Thymus (tissue), 11 donors: ENCODE results near the gene POU2F3. TPM values are rescaled to one million over a fixed set of nuclear protein-coding genes. Genes with fewer than 3 reads are reported as not detected.
A peak's percentile ranks its signal among the peaks of the same experiment; 100 is the strongest.

ENCODE experiments used
- DNase-seq, 9 donors: peaks; one replicate each; pipeline ENCODE4 v3.0.0-alpha.2; 2013; ENCODE audit warnings: low spot score in 9 of 9, low read depth in 6 of 9, missing footprints in 1 of 9
- H3K27ac ChIP-seq, 2 donors: one replicate each; pipeline ENCODE4 v1.5.1; 2013; ENCODE audit warnings: control low read depth in 1 of 2, low read depth in 1 of 2, low read length in 1 of 2, mild to moderate bottlenecking in 1 of 2, moderate library complexity in 1 of 2
- H3K27me3 ChIP-seq, 2 donors: one replicate each; pipeline ENCODE4 v1.5.1; 2013; ENCODE audit warnings: low read length in 1 of 2; ENCODE audit not compliant: control insufficient read depth in 2 of 2, insufficient read depth in 1 of 2
- H3K36me3 ChIP-seq, 2 donors: one replicate each; pipeline ENCODE4 v1.5.1; 2013; ENCODE audit warnings: low read length in 1 of 2, mild to moderate bottlenecking in 1 of 2, moderate library complexity in 1 of 2; ENCODE audit not compliant: control insufficient read depth in 2 of 2, insufficient read depth in 2 of 2
- H3K4me1 ChIP-seq, 2 donors: one replicate each; pipeline ENCODE4 v1.5.1; 2013; ENCODE audit warnings: low read length in 2 of 2; ENCODE audit not compliant: control insufficient read depth in 2 of 2, insufficient read depth in 2 of 2
- H3K4me3 ChIP-seq, 2 donors: one replicate each; pipeline ENCODE4 v1.5.1; 2013; ENCODE audit warnings: low read length in 2 of 2, control low read depth in 1 of 2, mild to moderate bottlenecking in 1 of 2
- H3K9me3 ChIP-seq, 2 donors: one replicate each; pipeline ENCODE4 v1.5.1; 2013; ENCODE audit warnings: low read length in 1 of 2, mild to moderate bottlenecking in 1 of 2; ENCODE audit not compliant: control insufficient read depth in 2 of 2, insufficient read depth in 1 of 2
- WGBS: extraction: QIAGEN DNeasy Blood & Tissue Kit; methylation state at CpG from one replicate; pipeline ENCODE4 v1.1.7; 2013; 5-methylcytosine and 5-hydroxymethylcytosine counted together
- polyA plus RNA-seq: library from polyadenylated mRNA; stranded (reverse); fragments of 200-250 nt; gene quantifications from one replicate; pipeline ENCODE4 v1.2.3, GENCODE V29; 2013
- total RNA-seq: library from RNA; stranded (reverse); fragments of 120-200 nt; gene quantifications from one replicate; pipeline ENCODE4 v1.2.4, GENCODE V29; 2013
- donor health status: healthy.

Gene POU2F3
- total and polyA plus RNA-seq, 2 donors = 0.19 to 2.0 TPM

DNA sequence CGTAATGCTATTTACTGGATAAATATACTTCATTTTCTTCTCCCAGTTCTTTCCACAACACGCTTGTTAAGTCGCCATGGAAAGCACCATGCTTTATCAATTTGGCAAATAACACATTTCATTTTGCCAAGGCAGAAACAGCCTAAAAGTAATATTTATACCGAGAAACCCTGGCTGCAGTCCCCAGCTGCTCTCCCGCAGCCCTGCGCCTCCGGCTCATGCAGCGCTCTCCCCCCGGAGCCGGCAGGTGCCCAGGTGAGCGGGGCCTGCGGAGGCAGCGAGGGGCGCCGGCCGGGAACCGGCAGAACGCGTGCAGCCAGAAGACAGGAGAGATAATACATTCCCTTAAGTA, 95.6 kb downstream of the POU2F3 start:
- no peak for DNase-seq
- peak overlapping the region; percentile 42 to 77 for H3K4me3 ChIP-seq
- no peaks in the 10 kb centered on the region for H3K9me3 ChIP-seq
- H3K27me3 ChIP-seq = peaks cover 44 to 67% of the 10 kb centered on the region in 2 donors
- H3K27ac ChIP-seq = peak overlapping the region; percentile 75
- WGBS = 2% methylated on average over 19 of the region's 19 CpGs
- H3K4me1 ChIP-seq = peaks cover 4 to 8% of the 10 kb centered on the region in 2 donors
- H3K36me3 ChIP-seq = no peaks in the 10 kb centered on the region

DNA sequence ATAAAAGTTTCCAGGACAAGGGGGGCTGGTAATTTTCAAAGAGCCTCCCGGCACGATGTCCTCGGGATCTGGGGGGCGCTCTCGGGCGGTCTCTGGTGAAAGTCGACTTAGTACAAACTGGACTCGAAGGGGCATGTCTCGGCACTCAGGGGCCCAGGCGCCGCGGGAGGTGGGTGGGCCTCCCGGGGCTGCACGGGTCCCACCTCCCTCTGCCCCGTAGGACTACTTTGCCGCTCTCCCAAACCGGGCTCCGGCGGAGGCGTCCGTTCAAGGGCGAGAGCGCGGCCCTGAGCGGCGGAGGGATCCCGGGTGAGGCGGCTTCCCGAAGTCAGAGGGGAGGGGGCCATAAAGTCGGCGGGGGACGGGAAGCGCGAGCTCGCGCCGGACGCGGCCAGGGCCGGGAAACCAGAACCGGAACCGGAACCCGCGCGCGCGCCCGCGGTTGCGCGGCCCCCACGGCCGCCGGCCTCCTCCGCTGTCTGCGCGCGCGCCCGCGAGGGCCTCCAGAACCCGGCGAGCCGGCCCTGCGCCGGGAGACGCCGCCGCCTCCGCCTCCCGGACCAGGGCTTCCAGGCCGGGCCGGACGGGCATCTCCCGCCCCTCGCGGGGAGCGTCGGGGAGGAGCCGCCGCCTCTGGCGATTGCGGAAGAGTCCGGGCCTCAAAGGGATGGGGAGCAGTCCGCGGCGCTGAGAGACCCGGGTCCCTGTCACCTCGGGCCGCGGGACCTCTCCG, 96.1 kb downstream of the POU2F3 start, which contains the start of gene ARHGEF12:
Gene ARHGEF12 (plus strand): TSS at position 506 of the 733 bp plus-strand sequence. CDS start 831 bp downstream, outside the sequence.
- WGBS = under 1% methylated on average over 92 of the region's 92 CpGs
- Histone ChIP-seq H3K36me3 (no peaks in the 10 kb centered on the region), H3K4me3 (peak within 1 kb of the TSS; percentile 46 to 77), H3K27me3 (peaks cover 46 to 72% of the 10 kb centered on the region in 2 donors), H3K9me3 (no peaks in the 10 kb centered on the region), H3K27ac (peak within 1 kb of the TSS; percentile 75 to 76), H3K4me1 (peaks cover 4 to 8% of the 10 kb centered on the region in 2 donors)
- peak in 6 of 9 donors; percentile 24 to 75 (median 57) for DNase-seq

DNA sequence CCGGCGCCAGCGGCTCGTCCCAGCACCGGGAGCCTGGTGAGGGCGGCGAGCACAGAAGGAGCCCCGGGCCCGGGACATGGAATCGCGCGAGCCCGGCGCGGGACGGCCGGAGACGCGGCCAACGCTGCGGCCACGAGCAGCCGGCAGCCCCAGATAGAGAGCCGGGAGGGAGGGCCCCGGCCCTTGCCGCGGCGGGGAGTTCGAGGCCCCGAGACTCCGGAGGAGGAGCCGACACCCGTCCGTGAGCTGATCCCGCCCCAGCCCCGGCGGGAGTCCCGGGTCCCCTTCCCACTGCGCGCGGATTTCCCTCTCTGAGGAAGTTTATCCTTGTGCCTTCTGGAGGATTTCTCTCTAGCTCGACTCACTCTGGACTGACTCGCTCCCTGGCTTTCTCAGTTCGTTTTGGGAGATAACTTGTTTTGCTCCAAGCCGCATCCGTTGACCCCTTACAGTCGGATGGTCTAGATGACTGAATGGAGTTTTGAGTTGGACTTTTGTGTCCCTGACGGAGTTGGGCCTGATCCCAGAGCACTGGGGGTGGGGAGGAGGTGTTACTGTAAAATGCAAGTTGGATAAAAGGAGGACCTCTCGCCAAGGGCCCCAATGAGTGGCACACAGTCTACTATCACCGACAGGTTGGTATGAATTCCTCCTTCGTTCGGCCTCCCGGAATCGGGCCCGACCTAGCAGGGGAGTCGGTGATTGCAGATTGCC, 96.9 kb downstream of the POU2F3 start:
- Histone ChIP-seq H3K4me3 (peak overlapping the region; percentile 46 to 77), H3K4me1 (peaks cover 4 to 8% of the 10 kb centered on the region in 2 donors), H3K36me3 (no peaks in the 10 kb centered on the region), H3K27ac (peak overlapping the region; percentile 60 to 76), H3K27me3 (peaks cover 51 to 76% of the 10 kb centered on the region in 2 donors), H3K9me3 (no peaks in the 10 kb centered on the region)
- WGBS = 1% methylated on average over 56 of the region's 56 CpGs
- no peak for DNase-seq

DNA sequence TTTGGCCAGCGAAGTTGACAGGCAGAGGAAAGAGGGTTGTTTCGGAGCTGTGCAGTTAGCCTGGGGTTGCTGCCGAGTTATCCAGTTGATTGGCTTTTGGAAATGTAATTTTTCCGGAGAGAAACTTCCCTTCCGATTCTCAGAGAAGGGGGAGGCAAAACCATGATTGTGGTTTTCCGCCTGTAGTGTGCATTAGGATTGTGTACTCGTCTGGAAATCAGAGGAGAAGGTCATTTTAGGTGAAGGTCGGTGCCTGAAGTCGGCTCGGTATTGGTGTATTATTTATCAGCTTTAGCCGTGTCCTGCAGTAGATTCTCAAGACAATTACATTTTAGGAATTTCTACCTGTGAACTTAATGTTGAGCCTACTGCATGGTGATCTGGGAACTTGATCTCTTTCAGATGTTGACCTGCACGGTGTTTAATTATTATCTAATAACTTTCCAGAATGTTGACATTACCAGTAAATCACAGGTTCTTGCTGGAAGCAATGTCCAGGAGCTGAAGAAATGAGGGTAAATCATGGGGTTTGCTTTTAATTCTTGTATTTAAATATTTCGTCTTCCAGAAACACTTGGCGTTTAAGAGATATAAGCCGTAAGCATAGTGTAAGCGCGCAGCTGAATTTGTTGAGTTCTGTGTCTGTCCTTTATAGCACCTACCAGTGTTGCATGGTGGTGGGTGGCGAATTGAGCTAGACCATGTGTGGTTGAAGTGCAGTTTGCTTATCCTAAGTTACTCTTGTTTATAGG, 97.6 kb downstream of the POU2F3 start:
- Histone ChIP-seq H3K27me3 (peaks cover 53 to 83% of the 10 kb centered on the region in 2 donors), H3K36me3 (no peaks in the 10 kb centered on the region)
- 36% methylated on average over 18 of the region's 18 CpGs for WGBS

DNA sequence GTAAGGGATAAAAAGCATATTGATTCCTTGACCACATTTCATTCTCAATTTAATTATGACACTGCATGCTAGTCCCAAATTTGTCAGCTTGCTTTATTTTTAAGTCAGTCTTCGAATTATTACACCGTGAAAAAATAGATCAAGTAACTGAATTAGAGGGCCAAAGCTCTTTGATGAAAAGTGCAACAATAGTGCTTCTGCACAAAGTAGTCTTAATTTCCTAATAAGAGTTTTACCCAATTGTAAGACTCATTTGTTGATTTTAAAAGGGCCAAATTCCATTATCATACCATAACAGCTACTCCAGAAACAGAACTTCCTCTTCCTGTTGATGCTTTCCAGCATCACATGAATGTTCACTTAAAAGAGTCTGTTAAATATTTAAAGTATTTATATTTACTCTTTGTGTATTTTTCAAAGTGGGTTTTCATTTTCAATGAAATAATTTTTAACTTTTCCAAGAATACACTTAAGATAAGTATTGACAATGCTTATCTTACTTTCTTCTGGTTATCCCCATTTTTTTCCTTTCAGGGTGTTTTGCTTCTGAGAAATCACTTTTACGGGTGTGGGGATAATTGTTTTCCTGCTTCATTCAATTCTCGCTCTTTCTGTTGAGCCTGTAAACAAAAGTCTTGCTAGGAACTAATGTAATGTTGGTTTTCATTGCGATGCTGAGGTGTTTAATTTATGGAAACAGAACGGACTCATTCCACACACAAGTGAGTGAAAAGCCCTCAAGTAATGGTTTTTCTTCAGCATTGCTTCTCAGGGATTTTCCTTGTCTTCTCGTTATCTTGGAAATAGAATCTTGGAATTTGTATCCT, 98.4 kb downstream of the POU2F3 start:
- Histone ChIP-seq H3K4me1 (peaks cover 4 to 8% of the 10 kb centered on the region in 2 donors), H3K27ac (no peak overlapping the region), H3K9me3 (no peaks in the 10 kb centered on the region), H3K4me3 (peak overlapping the region; percentile 13 to 46), H3K36me3 (no peaks in the 10 kb centered on the region), H3K27me3 (peaks cover 55 to 86% of the 10 kb centered on the region in 2 donors)
- no peak for DNase-seq
- WGBS = 88% methylated on average over 7 of the region's 7 CpGs

More for the DNA sequence above, 97.6 kb downstream of the POU2F3 start:
- no peaks in the 10 kb centered on the region for H3K9me3 ChIP-seq
- H3K4me1 ChIP-seq = peaks cover 4 to 8% of the 10 kb centered on the region in 2 donors
- H3K27ac ChIP-seq = peak overlapping the region in 1 of 2 donors; percentile 24
- DNase-seq = no peak
- peak overlapping the region; percentile 46 to 77 for H3K4me3 ChIP-seq

DNA sequence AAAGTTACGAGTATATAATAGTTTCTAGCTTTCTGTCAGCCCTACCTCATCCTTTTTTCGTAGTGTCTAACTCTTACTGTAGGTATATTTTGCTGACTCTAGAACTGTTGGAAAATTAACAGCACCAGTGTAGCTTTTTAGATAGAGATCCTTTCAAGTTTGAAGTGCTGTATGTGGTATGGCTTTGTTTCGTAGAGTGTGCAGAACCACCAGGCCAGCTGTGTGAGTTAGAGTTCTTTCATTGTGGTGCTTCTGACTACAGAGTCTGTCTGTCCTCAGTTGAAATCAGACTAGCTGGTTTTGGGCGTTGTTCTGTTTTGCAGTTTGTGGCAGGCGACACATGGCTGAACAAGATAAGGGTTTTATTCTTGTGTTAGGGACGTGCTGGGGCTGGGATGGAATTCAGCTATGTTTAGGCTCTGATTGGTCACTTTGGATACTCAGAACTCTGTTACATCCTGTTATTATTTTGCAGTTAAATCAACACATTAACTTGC, 99.5 kb downstream of the POU2F3 start:
- peak in 1 of 9 donors; percentile 34 for DNase-seq
- Histone ChIP-seq H3K9me3 (no peaks in the 10 kb centered on the region), H3K27me3 (peaks cover 53 to 80% of the 10 kb centered on the region in 2 donors), H3K36me3 (no peaks in the 10 kb centered on the region), H3K27ac (no peak overlapping the region), H3K4me1 (peaks cover 7 to 8% of the 10 kb centered on the region in 2 donors), H3K4me3 (no peak overlapping the region)
- WGBS = 42% methylated on average over 6 of the region's 6 CpGs

DNA sequence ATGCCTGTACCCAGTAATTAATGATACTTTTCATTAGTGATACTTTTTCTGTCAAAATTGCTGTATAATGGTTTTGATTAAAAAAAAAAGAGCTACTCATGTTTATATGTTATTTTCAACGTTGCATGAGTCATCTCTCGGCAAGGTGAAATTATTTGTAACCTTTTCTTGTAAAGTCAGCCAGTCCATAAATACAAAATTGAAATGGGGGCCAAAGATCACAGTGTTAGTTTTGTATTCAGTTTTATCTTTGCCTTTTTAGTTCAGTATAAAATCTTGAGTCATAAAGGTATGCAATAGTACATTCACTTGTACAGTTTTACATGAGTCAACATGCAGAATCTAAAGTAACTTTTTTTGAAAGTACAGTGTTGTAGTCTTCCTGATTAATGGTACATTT, 100.6 kb downstream of the POU2F3 start:
- H3K27ac ChIP-seq = no peak overlapping the region
- no peaks in the 10 kb centered on the region for H3K9me3 ChIP-seq
- WGBS = 93% methylated on average over 2 of the region's 2 CpGs
- H3K4me1 ChIP-seq = peaks cover 10 to 12% of the 10 kb centered on the region in 2 donors
- DNase-seq = no peak
- H3K27me3 ChIP-seq = peaks cover 50 to 76% of the 10 kb centered on the region in 2 donors
- no peak overlapping the region for H3K4me3 ChIP-seq
- H3K36me3 ChIP-seq = no peaks in the 10 kb centered on the region

DNA sequence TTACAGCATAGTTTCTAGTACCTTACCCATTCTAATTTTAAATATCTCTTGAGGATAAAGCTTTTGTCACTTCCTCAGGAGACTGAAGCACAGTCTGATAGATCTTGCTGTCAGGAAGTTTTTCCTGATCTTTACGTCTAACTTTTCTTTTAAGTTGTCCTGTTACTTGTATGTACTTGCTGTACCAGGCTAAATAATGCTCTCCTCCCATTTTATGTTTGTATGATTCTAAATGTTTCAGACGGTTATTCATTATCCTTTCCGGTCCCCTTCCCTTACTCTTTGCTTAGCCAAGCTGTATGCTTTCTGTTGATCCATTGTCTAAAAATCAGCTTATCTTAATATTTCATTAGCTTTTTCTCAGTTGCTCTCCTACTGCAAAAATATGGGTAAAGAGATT, 102.3 kb downstream of the POU2F3 start:
- H3K9me3 ChIP-seq = no peaks in the 10 kb centered on the region
- no peak overlapping the region for H3K4me3 ChIP-seq
- WGBS = 86% methylated on average over 3 of the region's 3 CpGs
- no peak overlapping the region for H3K27ac ChIP-seq
- no peak for DNase-seq
- H3K36me3 ChIP-seq = no peaks in the 10 kb centered on the region
- H3K27me3 ChIP-seq = peaks cover 37 to 69% of the 10 kb centered on the region in 2 donors
- peaks cover 6 to 7% of the 10 kb centered on the region in 2 donors for H3K4me1 ChIP-seq
